Mesenchymal stem cell (in vitro differentiated cells and primary cell): Measurements from ENCODE around the gene SEMG2.

ENCODE experiments used
- DNase-seq: peaks from one replicate; pipeline ENCODE4 v3.0.0-alpha.2; 2013
- H2AFZ ChIP-seq: one replicate; pipeline ENCODE4 v1.6.1; 2013; ENCODE audit warnings: low read depth, mild to moderate bottlenecking, control low read depth, inconsistent platforms, low read length, moderate library complexity
- H2AK5ac ChIP-seq: 2 replicates; pipeline ENCODE4 v1.6.1; 2013; ENCODE audit warnings: low read length, moderate library complexity, mild to moderate bottlenecking, inconsistent platforms; ENCODE audit not compliant: severe bottlenecking
- H2BK120ac ChIP-seq: one replicate; pipeline ENCODE4 v1.6.1; 2013; ENCODE audit warnings: low read depth, mild to moderate bottlenecking, inconsistent platforms, low read length, moderate library complexity
- H2BK12ac ChIP-seq, 2 experiments: one replicate each; pipeline ENCODE4 v1.6.1; 2013; ENCODE audit warnings: inconsistent platforms in 2 of 2, low read length in 2 of 2, mild to moderate bottlenecking in 2 of 2, moderate library complexity in 2 of 2, control low read depth in 1 of 2
- H2BK15ac ChIP-seq: one replicate; pipeline ENCODE4 v1.6.1; 2013; ENCODE audit warnings: mild to moderate bottlenecking, low read depth, inconsistent platforms; ENCODE audit not compliant: poor library complexity, severe bottlenecking
- H2BK5ac ChIP-seq: 2 replicates; pipeline ENCODE4 v1.6.1; 2013; ENCODE audit warnings: low read depth, mild to moderate bottlenecking, low read length, control low read depth, inconsistent platforms; ENCODE audit not compliant: poor library complexity, severe bottlenecking
- H3K14ac ChIP-seq, 2 experiments: one replicate each; pipeline ENCODE4 v1.6.1; 2013; ENCODE audit warnings: inconsistent platforms in 2 of 2, low read length in 2 of 2, control low read depth in 1 of 2, mild to moderate bottlenecking in 1 of 2, moderate library complexity in 1 of 2
- H3K18ac ChIP-seq, 2 experiments: one replicate each; pipeline ENCODE4 v1.6.1; 2013; ENCODE audit warnings: inconsistent platforms in 2 of 2, low read length in 2 of 2, control low read depth in 1 of 2, low read depth in 1 of 2, mild to moderate bottlenecking in 1 of 2
- H3K23ac ChIP-seq, 2 experiments: one replicate each; pipeline ENCODE4 v1.6.1; 2013; ENCODE audit warnings: inconsistent platforms in 2 of 2, low read length in 2 of 2, mild to moderate bottlenecking in 2 of 2, moderate library complexity in 2 of 2, control low read depth in 1 of 2
- H3K27ac ChIP-seq: 2 replicates; pipeline ENCODE4 v1.5.1; 2013; ENCODE audit warnings: mild to moderate bottlenecking, moderate library complexity, low read length, control low read depth, inconsistent platforms; ENCODE audit not compliant: poor library complexity, severe bottlenecking
- H3K27me3 ChIP-seq, 2 experiments: 2 replicates each; pipeline versions ENCODE4 v1.6.1 to v1.7.0; 2013; ENCODE audit warnings: low read length in 2 of 2, mild to moderate bottlenecking in 2 of 2, moderate library complexity in 2 of 2, control low read depth in 1 of 2, inconsistent platforms in 1 of 2; ENCODE audit not compliant: control insufficient read depth in 1 of 2, insufficient read depth in 1 of 2
- H3K36me3 ChIP-seq, 2 experiments: 2 replicates each; pipeline versions ENCODE4 v1.6.1 to v1.7.0; 2013; ENCODE audit warnings: low read length in 2 of 2, control low read depth in 1 of 2, inconsistent platforms in 1 of 2, low read depth in 1 of 2, mild to moderate bottlenecking in 1 of 2; ENCODE audit not compliant: insufficient read depth in 2 of 2, control insufficient read depth in 1 of 2
- H3K4ac ChIP-seq, 2 experiments: one replicate each; pipeline ENCODE4 v1.6.1; 2013; ENCODE audit warnings: inconsistent platforms in 2 of 2, low read length in 2 of 2, mild to moderate bottlenecking in 2 of 2, moderate library complexity in 2 of 2, control low read depth in 1 of 2, low read depth in 1 of 2
- H3K4me1 ChIP-seq: 2 replicates; pipeline ENCODE4 v1.6.1; 2013; ENCODE audit warnings: low read depth, low read length, control low read depth; ENCODE audit not compliant: control insufficient read depth, insufficient read depth
- H3K4me2 ChIP-seq: 2 replicates; pipeline ENCODE4 v1.6.1; 2013; ENCODE audit warnings: low read length, mild to moderate bottlenecking, inconsistent platforms; ENCODE audit not compliant: poor library complexity, severe bottlenecking
- H3K4me3 ChIP-seq, 2 experiments: 2 replicates each; pipeline versions ENCODE4 v1.5.1 to v1.7.0; 2013; ENCODE audit warnings: low read length in 2 of 2, mild to moderate bottlenecking in 2 of 2, control low read depth in 1 of 2, low read depth in 1 of 2; ENCODE audit not compliant: insufficient read depth in 1 of 2
- H3K79me1 ChIP-seq: replicated peaks from 2 replicates; pipeline ENCODE4 v1.6.1; 2013; ENCODE audit warnings: mild to moderate bottlenecking, control low read depth, low read length, inconsistent platforms; ENCODE audit not compliant: poor library complexity, severe bottlenecking
- H3K9ac ChIP-seq: 2 replicates; pipeline ENCODE4 v1.7.0; 2013; ENCODE audit warnings: mild to moderate bottlenecking, low read length, moderate library complexity
- H3K9me3 ChIP-seq: 2 replicates; pipeline ENCODE4 v1.7.0; 2013; ENCODE audit warnings: mild to moderate bottlenecking, low read length; ENCODE audit not compliant: control insufficient read depth
- H4K8ac ChIP-seq: one replicate; pipeline ENCODE4 v1.6.1; 2013; ENCODE audit warnings: inconsistent platforms, mild to moderate bottlenecking, low read length, moderate library complexity
- H4K91ac ChIP-seq: one replicate; pipeline ENCODE4 v1.6.1; 2013; ENCODE audit warnings: mild to moderate bottlenecking, low read length, inconsistent platforms
- WGBS: methylation state at CpG from one replicate; pipeline ENCODE4 v1.1.7; 2013; ENCODE audit warnings: mixed read lengths; 5-methylcytosine and 5-hydroxymethylcytosine counted together

SEMG2 gene

DNA sequence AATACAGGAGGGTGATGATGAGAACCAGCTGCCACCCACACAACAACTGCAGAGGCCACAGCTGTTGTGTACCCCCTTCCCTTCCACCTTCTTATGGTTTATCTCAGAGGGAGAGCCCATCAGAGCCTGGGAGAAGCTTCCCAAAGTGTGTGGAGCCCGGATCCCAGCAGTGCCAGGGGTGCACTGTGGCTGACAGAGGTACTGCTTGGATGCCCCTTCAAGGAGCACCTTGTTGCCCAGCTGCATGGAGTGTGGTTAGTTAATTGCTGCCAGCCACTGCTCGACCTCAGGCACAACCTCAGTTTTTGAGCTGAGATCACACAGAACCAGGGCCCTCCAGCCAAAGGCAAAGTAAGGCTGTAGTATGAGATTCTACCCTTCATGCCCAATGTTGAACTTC is 33.5 kb upstream of the SEMG2 start:
- Histone ChIP-seq H3K27me3 (peaks cover 0 to 30% of the 10 kb centered on the region in 2 experiments), H2BK5ac (no peak overlapping the region), H2BK15ac (no peak overlapping the region), H3K36me3 (no peaks in the 10 kb centered on the region), H3K23ac (no peak overlapping the region), H3K4ac (no peak overlapping the region), H2BK12ac (no peak overlapping the region), H2AFZ (no peak overlapping the region), H3K4me2 (no peak overlapping the region), H3K18ac (no peak overlapping the region), H4K91ac (no peak overlapping the region), H3K9ac (no peak overlapping the region), H3K27ac (no peak overlapping the region), H3K4me1 (no peaks in the 10 kb centered on the region), H2AK5ac (no peak overlapping the region), H2BK120ac (no peak overlapping the region), H3K9me3 (no peaks in the 10 kb centered on the region), H4K8ac (no peak overlapping the region), H3K79me1 (no peaks in the 10 kb centered on the region), H3K4me3 (no peak overlapping the region), H3K14ac (no peak overlapping the region)
- no peak for DNase-seq
- 37% methylated on average over 2 of the region's 2 CpGs for WGBS

DNA sequence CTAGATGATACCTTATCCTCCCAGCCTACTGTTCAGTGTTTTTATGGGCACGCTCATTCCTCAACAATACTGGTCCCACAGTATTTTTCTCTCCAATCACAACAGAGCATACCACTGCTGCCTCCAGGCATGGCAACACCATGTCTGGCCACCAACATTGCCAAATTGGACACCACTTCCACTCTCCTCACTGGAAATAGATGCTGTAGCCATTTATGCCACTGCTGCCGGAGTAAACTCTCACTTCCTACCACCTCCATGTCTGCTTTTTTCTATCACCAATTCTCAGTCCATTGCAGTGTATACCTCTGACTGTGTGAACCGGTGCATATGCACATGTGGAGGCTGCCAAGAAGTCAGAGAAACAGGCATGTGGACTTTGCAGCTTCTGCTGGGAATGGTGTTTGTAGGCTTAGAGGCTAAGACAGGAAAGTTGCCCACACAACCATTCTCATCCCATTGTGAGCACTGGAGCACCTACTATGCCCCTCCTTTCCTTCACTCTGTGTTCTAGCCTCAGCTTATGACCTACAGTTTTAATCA is 32.0 kb upstream of the SEMG2 start:
- Histone ChIP-seq H4K91ac (no peak overlapping the region), H3K4ac (no peak overlapping the region), H3K4me1 (no peaks in the 10 kb centered on the region), H3K9me3 (no peaks in the 10 kb centered on the region), H2BK15ac (no peak overlapping the region), H3K36me3 (no peaks in the 10 kb centered on the region), H2BK120ac (no peak overlapping the region), H3K14ac (no peak overlapping the region), H2BK12ac (no peak overlapping the region), H4K8ac (no peak overlapping the region), H3K79me1 (no peaks in the 10 kb centered on the region), H2AFZ (no peak overlapping the region), H2AK5ac (no peak overlapping the region), H3K4me3 (no peak overlapping the region), H3K18ac (no peak overlapping the region), H3K4me2 (no peak overlapping the region), H3K9ac (no peak overlapping the region), H2BK5ac (no peak overlapping the region), H3K27me3 (peaks cover 0 to 40% of the 10 kb centered on the region in 2 experiments), H3K27ac (no peak overlapping the region), H3K23ac (no peak overlapping the region)
- DNase-seq: no peak
- 85% methylated on average over 2 of the region's 3 CpGs for WGBS

DNA sequence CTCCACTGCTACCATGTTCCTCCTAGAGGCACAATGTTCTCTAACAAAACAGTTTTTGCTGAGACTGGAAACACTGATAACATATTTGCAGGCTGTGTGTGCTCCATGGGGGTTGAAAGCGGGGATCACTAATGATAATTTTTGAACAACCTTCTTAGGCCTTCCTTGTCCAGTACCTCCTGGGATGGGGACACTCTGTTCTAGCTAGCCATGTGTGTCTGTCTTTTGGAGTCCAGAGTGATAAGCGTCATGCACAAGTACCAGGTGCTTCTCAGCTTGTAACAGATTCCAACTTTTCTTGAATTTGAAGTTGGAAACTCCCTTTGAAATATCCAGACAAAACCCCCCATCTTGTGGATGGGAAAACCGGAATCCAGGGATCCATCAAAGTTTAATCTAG is 31.3 kb upstream of the SEMG2 start:
- Histone ChIP-seq H2BK120ac (no peak overlapping the region), H3K9me3 (no peaks in the 10 kb centered on the region), H4K8ac (no peak overlapping the region), H3K4ac (no peak overlapping the region), H3K4me1 (no peaks in the 10 kb centered on the region), H4K91ac (no peak overlapping the region), H2BK15ac (no peak overlapping the region), H3K4me3 (no peak overlapping the region), H2AK5ac (no peak overlapping the region), H2BK5ac (no peak overlapping the region), H3K18ac (no peak overlapping the region), H2BK12ac (no peak overlapping the region), H3K9ac (no peak overlapping the region), H3K36me3 (no peaks in the 10 kb centered on the region), H3K23ac (no peak overlapping the region), H3K4me2 (no peak overlapping the region), H2AFZ (no peak overlapping the region), H3K14ac (no peak overlapping the region), H3K79me1 (no peaks in the 10 kb centered on the region), H3K27me3 (peaks cover 0 to 45% of the 10 kb centered on the region in 2 experiments), H3K27ac (no peak overlapping the region)
- 67% methylated on average over 3 of the region's 3 CpGs for WGBS
- no peak for DNase-seq

DNA sequence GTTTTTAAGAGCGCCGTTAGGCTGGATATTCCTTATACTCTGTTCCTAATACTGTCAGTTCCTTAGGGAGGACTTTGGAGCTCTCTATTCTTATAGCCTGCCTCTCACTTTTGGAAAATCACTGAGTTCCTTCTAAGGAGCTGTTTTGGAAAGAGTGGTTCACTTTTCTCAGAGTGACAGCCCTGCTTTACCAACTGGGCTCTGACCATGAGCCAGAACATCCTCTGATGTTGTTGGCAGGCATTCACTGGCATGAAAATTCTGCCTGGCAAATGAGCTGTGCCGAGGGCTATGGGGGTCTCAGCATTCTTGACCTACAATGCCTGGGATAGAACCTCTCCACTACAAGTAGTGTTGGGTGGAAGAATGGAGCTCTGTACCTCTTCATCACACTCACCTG is 29.2 kb upstream of the SEMG2 start:
- Histone ChIP-seq H3K9me3 (peaks cover 2% of the 10 kb centered on the region), H3K23ac (no peak overlapping the region), H2AK5ac (no peak overlapping the region), H2BK12ac (no peak overlapping the region), H3K18ac (no peak overlapping the region), H4K91ac (no peak overlapping the region), H2BK15ac (no peak overlapping the region), H3K79me1 (no peaks in the 10 kb centered on the region), H2BK120ac (no peak overlapping the region), H4K8ac (no peak overlapping the region), H2BK5ac (no peak overlapping the region), H3K27ac (no peak overlapping the region), H3K4me2 (no peak overlapping the region), H3K4me1 (no peaks in the 10 kb centered on the region), H3K36me3 (no peaks in the 10 kb centered on the region), H2AFZ (no peak overlapping the region), H3K14ac (no peak overlapping the region), H3K4me3 (no peak overlapping the region), H3K27me3 (peaks cover 0 to 43% of the 10 kb centered on the region in 2 experiments), H3K4ac (no peak overlapping the region), H3K9ac (no peak overlapping the region)
- DNase-seq: no peak
- WGBS: no CpG with 5 or more reads among the region's 3 CpGs
